Stimulated activated CD8-positive, alpha-beta memory T cell treated with anti-CD3 and anti-CD28 coated beads, Interleukin-4, amount 100 ng/mL, for 4 hours (primary cell): ENCODE measurements around the gene GJC1.
A peak's percentile ranks its signal among the peaks of the same experiment; 100 is the strongest.
"Not testable (repeated sequence)": the region's sequence is repeated elsewhere in the genome, so short reads cannot be mapped to it uniquely, and the experiment has no call there.

Experiments used
- DNase-seq, 2 donors: peaks; one replicate each; pipeline ENCODE4 v3.0.0-alpha.2; 2020; ENCODE audit warnings: low read depth in 2 of 2, low spot score in 1 of 2

Gene GJC1

GRCh38 chr17:44846206-44846605, 16.1 kb upstream of the GJC1 start:
- DNase-seq, result no peak

DNA sequence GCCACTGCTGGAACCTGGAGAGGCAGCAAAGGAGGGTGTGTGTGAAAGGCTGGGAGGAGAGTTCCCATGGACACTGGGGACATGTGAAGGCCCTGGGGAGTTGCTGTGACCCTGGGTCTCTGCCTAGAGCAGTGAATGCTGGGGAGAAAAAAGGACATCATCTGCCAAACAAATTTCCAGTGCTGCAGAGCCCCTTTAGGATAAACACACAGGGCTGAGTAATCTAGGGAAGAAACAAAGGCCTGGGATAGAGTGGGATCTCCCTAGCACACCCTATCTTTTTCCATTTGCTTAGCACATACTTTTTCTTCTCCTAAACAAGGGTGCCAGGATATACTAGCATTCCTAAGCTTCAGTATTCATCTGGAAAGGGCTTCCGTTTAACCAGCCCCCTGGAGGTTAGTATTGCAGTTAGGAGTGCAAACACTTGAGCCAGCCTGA, 14.3 kb upstream of the GJC1 start:
- DNase-seq, result no peak

GRCh38 chr17:44842748-44843147, 12.7 kb upstream of the GJC1 start:
- DNase-seq, result no peak

- DNase-seq, result no peak
Observed at GRCh38 chr17:44840936-44841335, 10.8 kb upstream of the GJC1 start.

DNA sequence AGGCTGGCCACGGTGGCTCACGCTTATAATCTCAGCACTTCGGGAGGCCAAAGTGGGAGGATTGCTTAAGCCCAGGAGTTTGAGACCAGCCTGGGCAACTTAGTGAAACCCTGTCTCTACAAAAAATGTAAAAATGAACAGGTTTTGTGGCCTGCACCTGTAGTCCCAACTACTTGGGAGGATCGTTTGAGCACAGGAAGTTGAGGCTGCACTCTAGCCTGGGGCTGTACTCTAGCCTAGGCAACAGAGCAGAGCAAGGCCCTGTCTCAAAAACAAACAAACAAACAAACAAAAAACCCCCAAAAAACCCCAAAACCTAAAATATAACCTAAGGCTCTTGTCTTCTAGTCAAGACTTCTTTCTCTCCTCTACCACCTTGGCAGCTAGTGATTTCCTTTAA, 10.2 kb upstream of the GJC1 start:
- DNase-seq, result no peak

GRCh38 chr17:44837196-44837595, 7.1 kb upstream of the GJC1 start:
- DNase-seq, result no peak

- DNase-seq, result no peak
Observed at GRCh38 chr17:44832805-44833204, 2.7 kb upstream of the GJC1 start.

- no peak for DNase-seq
Observed at GRCh38 chr17:44831371-44831770, 1.3 kb upstream of the GJC1 start.

DNA sequence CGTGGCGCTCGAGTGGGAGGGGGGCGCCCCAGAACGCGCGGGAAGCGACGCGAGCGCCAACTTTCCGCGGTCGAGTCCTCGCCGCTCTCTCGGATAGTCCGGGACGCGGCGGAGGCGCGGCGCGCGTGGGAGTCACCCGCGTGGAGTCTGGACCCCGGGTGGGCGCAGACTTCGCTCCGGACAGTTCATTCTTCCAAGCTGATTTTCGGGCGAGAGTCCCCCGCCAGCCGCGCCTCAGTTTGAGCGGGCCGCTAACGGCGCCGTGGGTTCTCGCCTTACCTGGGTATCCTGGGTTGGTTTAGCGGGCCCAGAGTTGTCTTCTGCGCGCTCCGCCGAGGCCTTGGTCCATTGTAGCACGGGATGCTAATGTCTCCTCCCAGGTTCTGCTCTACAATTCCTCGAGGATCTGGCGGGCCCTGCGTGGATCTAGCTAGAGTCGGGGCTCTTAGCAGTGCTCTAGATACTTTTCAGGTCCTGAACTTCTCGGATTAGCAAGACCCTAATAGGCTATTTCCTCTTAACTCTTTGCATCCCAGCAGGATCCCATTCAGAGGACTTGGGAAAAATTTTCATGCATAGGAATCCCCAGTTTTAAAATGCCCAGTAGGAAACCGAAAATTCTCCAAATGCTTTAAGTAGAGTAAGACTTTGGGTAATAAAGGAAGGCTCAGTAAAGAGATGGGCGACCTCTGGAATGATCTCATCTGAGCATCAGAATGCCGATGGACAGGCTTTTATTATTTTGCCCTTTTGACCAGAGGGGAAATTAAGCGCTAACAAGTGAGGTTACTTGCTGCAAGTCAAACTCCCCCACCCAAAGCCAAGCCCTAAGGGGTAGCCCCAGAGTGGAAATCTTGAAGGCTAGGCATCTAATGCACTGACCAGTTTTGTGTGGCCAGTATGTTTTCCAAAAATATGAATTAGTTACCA, 537 bp upstream of the GJC1 start:
- DNase-seq, result peak in 1 of 2 donors; percentile 7

GRCh38 chr17:44828919-44829522, 1.1 kb downstream of the GJC1 start:
- DNase-seq, result no peak

GRCh38 chr17:44827863-44828262, 2.2 kb downstream of the GJC1 start:
- no peak for DNase-seq

GRCh38 chr17:44826123-44826790, 3.8 kb downstream of the GJC1 start:
- no peak for DNase-seq

- DNase-seq, result not testable (repeated sequence)
Observed at GRCh38 chr17:44825236-44825635, 4.9 kb downstream of the GJC1 start.

GRCh38 chr17:44820631-44821212, 9.4 kb downstream of the GJC1 start:
- DNase-seq, result no peak

- DNase-seq, result not testable (repeated sequence)
Observed at GRCh38 chr17:44818508-44818907, 11.6 kb downstream of the GJC1 start.

GRCh38 chr17:44812263-44812662, 17.8 kb downstream of the GJC1 start:
- DNase-seq, result no peak

- DNase-seq, result not testable (repeated sequence)
Observed at GRCh38 chr17:44808656-44809388, 21.3 kb downstream of the GJC1 start.

GRCh38 chr17:44808156-44808555, 21.9 kb downstream of the GJC1 start:
- DNase-seq, result no peak

DNA sequence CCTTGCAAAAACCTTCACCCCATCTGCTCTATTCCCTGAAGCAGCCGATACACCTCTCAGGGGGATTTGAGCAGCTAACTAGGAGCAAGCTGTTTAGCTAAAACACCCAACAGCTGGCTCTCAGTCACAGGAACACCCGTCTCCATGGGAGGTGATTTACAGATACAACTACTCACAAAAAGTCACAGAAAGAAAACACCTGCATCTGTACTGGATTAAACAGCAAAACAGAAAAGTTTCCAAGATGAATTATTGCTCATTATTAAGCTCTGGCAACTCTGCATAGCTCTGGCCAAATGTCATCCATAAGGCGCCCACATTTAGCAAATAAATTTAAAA, 22.3 kb downstream of the GJC1 start:
- no peak for DNase-seq

- DNase-seq, result no peak
Observed at GRCh38 chr17:44807093-44807816, 22.8 kb downstream of the GJC1 start.
